ENCODE measurements around the gene CTDP1.
A peak's percentile ranks its signal among the peaks of the same experiment; 100 is the strongest.
"Not testable (repeated sequence)": the region's sequence is repeated elsewhere in the genome, so short reads cannot be mapped to it uniquely, and the experiment has no call there.

CTDP1 gene

DNA sequence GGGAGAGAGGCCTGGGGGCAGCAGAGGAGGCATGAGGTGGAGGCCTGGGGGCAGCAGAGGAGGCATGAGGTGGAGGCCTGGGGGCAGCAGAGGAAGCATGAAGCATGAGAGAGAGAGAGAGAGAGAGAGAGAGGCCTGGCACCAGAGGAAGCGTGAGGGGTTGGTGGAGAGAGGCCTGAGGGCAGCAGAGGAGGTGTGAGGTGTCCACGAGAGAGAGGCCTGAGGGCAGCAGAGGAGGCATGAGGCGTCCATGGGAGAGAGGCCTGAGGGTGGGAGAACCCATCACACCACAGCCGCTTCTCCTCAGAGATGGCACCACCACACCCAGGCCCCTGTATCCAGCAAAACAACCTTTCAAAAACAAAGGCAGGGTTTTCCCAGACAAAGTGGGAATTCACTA lies 62.5 kb downstream of the CTDP1 start:
- no peak for DNase-seq (ENCODE audit: low spot score)

DNA sequence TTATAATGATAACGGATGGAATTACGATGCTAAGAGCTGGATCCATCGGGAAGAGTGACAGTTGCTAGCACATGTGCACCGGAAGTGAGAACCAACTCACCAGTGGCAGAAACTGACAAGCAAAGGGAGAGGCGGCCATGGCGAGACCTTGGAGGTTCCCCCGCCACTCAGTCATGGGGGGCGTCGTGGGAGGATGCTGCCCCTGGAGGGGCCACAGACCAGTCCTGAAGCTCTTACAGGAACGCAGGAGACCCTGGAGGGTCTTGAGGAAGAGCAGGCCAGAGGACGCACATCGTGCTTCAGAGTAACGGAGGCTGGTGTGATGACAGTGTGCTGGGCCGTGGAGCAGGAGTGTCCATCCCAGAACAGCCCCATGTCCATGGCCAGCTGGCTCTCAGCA lies 65.0 kb downstream of the CTDP1 start:
- no peak for DNase-seq (ENCODE audit: low spot score)

DNA sequence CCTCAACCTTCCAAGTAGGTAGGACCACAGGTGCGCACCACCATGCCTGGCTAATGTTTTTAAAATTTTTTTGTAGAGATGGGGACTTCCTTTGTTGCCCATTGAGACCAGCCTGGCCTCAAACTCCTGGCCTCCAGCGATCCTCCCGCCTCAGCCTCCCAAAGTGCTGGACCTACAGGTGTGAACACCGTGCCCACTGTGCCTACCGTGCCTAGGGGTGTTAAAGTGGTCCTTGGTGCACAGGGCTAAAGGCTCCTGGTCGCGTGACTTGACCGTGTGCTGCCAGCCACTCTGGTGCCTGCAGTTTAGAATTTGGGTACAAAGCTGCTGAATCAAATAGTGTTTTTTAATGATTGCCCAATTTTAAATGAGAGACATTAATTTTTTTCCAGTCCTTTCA lies 67.1 kb downstream of the CTDP1 start:
- no peak for DNase-seq (ENCODE audit: low spot score)

DNA sequence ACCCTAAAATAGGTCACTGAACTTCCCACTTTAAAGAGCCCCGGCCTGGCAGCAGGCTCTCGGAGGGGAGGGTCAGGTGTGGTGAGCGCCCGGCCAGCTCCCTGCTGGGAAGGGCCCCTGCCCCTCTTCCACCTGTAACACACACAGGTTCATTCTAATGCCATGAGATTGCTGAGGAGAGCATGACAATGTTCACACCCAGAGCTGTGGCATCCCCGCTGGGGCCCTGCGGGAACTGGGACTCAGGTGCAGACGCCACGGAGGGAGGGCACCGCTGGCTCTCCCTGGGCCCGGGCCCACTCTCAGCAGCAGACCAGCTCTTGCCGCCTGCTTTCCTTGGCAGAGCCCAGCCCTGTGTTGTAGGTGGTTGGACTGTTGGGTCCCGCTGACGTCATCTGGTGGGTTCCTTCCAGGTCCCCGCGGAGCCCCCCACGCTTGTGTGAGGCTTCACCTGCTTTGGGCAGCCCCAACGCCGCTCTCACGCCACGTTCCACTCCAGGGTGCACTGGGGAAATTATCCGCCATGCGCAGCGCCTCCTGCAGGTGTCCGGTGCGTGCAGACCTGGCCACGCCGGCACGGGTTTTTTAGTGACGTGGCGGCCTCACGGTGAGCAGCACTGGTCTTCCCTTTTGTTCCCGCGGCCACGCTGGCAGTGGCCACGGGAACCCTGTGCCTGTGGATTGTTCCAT lies 67.7 kb downstream of the CTDP1 start:
- no peak for DNase-seq (ENCODE audit: low spot score)

DNA sequence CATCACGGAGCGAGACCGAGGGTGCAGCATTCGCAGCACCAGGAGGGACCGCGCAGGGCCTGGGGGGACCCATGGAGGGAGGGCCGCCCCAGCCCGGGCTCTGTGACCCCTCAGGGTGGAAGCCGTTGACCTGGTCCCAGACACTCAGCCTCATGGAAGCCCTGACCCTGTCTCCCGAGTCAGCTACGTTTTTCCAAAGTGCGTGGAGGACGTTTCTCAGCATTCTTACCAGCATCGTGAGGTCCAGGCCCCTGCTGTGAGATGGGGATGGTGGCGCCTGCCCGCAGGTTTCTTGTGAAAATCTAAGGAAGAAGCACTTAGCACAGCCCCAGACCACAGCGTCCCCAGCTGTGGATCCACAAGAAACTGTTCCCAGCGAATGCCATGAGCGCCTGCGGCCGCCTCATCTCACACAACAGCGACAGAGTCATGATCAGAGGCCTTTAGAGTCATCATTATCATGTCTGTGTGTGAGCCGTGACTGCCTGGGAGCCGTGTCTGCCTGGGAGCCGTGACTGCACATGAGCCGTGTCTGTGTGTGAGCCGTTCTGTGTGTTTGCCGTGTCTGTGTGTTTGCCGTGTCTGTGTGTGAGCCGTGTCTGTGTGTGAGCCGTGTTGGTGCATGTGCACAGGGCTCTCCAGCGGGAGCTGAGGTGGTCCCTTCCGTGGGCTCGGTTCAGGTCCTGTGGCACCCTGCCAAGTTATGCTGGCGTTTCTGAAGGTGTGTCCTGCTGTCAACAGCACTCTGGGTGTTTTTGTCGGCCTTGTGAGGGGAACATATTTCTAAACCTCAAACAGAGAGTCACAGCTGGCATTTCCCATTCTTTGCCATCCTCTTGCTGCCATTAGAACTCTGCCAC lies 68.9 kb downstream of the CTDP1 start:
- DNase-seq (ENCODE audit: low spot score) = no peak

DNA sequence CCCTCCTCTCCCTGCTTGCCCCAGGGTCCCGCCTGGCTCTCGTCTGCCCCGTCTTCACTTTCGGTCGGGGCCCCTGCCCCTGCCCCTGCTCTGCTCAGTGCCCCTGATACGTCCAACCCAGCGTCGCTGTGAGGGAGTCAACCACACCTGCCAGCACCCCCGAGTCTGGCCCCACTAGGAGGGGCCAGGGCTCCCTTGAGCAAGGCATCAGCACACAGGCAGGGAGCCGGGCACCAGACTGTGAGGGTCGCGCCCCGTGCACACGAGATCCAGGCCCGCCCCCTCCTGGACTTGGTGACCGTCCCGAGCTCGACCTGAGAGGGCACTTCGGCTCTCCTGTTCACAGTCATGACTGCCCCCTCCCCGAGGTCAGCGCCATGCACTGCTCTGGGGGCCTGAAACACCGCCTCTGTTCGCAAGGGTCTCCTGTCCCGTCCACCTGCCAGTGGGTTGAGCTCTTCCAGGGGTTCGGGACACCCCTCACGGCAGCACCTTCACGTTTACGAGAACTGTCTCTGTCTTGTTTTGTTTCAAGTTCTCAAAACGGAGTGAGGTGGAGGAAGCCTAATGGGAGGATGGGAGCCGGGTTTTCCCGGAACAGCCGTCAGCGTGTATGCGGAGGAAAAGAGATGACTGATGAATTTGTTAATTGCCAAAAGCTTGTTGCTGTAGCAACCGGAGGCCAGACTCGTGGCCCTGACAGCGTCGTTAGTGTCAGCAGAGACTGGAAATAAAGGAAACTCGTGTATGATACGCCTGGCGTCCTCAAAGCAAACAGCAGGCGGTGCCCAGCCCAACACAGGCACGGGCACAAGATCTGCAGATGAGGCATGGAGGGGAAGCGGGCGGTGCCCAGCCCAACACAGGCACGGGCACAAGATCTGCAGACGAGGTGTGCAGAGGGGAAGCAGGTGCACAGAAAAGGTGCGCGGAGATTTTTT lies 69.9 kb downstream of the CTDP1 start:
- no peak for DNase-seq (ENCODE audit: low spot score)

DNA sequence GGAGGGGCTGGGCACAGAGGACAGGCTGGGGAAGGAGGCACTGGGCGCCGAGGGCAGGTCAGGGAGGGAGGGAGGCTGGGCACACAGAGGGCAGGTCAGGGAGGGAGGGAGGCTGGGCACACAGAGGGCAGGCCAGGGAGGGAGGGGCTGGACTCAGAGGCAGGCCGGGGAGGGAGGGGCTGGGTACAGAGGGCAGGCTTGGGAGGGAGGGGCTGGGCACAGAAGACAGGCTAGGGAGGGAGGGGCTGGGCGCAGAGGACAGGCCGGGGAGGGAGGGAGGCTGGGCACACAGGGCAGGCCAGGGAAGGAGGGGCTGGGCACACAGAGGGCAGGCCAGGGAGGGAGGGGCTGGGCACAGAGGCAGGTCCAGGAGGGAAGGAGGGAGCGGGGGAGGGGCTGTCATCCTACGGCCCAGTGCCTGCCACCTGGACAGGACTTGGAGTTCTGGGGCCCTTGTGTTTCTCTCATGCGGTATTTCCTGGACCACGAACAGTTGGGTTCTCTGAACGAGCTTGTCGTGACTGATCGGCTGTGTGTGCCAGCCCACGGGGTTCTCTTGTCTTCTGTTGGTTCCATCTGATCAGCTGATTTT lies 71.5 kb downstream of the CTDP1 start:
- peak; percentile 32 for DNase-seq (ENCODE audit: low spot score)

DNA sequence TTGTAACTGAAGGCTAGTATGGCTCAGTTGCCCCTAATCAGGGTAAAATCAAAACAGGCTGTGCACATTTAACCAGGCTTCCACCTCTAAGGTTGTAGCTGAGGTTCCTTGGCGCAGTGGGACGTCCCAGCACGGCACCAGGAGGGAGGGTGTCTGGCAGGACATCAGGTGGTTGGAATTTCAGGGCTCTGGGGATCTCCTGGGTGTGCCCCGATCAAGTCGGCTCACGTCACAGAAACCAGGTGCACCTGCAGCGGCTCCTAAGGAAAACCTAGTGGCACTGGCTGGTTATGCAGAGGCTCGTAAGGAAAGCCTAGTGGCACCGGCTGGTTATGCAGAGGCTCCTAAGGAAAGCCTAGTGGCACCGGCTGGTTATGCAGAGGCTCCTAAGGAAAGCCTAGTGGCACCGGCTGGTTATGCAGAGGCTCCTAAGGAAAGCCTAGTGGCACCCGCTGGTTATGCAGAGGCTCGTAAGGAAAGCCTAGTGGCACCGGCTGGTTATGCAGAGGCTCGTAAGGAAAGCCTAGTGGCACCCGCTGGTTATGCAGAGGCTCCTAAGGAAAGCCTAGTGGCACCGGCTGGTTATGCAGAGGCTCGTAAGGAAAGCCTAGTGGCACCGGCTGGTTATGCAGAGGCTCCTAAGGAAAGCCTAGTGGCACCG lies 72.4 kb downstream of the CTDP1 start:
- DNase-seq (ENCODE audit: low spot score) = not testable (repeated sequence)

DNA sequence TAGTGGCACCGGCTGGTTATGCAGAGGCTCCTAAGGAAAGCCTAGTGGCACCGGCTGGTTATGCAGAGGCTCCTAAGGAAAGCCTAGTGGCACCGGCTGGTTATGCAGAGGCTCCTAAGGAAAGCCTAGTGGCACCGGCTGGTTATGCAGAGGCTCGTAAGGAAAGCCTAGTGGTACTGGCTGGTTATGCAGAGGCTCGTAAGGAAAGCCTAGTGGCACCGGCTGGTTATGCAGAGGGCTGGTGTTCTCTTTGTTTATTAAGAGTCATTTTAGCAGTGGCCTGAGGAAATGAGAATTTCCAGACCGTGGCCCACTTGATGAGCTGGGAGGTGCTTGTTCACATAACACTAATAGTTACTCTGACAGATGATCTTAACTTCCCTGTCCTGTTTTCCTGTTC lies 73.3 kb downstream of the CTDP1 start:
- DNase-seq (ENCODE audit: low spot score) = not testable (repeated sequence)

DNA sequence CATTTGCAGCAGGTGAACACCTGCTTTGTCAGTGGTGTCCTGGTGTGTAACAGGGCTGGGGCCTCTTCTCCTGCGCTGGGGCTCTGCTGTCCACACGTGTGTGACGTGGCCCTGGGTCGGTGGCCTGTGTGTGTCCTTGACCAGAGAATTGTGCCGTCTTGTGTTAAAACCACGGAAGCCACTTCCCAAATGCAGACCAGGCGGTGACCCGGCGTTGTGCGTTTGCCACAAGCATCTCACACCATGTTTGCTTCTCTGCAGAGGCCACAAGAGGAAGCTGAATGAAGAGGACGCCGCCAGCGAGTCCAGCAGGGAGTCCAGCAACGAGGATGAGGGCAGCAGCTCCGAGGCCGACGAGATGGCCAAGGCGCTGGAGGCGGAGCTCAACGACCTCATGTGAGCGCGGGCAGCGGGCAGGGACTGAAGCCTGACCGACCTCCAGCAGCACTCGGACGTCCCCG lies 73.8 kb downstream of the CTDP1 start:
- DNase-seq (ENCODE audit: low spot score) = no peak

DNA sequence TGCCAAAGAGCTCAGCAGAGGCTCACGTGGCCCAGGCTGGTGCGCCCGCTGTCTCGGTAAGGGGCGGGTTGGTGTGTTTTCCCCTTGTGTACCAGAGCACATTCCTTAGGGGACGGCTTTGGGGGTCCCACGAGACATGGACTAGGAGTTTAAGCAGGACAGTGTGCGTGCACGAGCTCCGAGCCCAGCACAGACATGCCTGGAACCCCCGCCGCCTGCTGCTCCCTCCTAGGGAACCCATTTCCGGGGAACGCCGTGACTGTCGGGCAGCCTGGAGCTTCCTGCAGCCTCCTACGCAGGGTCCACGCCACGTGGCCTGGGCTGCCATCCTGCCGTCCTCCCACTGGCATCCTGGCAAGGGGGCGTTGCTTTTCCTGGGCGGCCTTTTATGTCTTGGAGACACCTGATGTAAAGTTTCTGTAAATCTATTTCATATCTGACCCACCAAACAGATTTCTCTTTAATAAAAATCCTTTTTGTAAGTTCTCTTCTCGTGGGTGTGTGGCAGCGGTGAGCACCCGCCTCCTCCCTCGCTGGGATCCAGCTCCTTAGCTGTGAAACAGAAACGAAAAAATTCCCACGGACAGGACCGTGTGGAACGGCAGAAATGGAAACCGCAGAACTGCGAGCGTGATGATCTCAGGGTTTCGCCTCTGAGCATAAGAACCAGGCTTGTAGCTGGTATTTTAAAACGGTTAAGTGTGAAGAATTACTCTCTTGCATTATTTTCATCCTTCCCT lies 74.6 kb downstream of the CTDP1 start:
- DNase-seq (ENCODE audit: low spot score) = no peak

DNA sequence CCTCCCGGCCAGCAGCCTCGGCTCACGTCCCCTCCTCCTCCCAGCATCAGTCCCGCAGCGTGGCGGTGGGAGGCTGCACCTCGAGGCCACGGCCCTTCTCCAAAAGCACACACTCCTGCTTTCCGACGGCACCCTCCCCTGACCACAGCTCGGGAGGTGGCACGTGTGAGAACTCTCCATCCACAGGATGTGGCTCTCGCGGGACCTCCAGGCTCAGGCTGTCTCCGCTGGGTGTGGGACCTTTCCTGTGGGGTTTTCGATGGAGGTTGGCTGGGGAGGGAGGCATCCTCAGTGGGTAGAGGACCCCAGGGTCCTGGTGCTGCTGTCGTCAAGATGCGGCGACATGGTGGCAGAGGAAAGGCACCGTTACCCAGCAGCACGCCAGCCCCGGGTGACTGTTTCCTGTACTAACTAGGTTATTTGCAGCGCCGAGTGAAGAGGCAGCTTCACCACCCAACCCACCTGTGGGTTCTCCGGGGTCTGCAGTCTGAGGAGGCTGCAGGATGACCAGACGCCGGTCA lies 75.3 kb downstream of the CTDP1 start:
- DNase-seq (ENCODE audit: low spot score) = no peak

DNA sequence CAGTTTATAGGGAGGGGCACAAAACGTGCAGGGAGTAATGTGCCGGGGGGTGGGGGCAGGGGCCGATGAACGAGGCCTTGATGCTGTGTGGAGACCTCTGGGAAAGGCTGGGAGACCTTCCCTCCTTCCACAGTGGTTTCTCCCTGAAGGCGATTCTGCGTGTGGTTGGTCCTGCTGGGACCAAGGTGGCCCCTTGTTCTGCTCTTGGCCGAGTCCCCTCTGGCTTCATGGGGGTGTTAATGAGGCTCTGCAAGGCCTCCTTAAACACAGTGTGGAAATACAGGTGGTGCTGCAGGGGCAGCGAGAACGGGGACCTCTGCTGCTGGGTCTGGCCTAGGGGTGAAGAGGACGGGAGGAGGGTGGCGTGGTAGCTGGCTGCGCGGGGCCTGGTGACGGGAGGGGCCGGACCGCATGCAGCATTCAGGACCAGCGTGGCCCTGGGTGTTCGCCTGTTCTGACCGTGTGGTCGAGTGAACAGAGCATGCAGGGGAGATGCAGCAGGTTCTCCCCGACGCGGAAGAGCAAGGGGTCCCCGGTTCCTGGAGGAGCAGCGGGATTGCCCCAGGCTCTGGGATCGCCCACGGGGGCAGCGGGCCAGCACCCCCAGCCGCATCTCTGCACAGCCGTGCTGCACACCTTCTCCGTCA lies 76.0 kb downstream of the CTDP1 start:
- no peak for DNase-seq (ENCODE audit: low spot score)

DNA sequence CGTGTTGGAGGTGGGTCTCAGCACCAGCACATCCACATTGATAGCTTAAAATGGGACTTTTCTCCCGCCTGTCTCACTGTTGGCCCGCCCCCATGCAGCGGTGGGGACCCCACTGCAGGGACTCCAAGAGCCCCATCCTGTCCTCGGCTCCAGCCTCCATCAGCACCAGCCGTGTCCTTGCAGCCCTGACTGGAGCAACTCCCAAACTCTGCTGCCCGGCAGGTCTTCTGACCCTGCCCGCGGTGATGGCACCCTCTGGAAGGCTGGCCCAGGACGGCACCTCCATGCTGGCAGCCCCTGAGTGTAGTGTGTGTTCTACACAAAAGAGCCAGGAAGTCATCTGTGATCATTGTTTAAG lies 76.5 kb downstream of the CTDP1 start:
- DNase-seq (ENCODE audit: low spot score) = no peak

DNA sequence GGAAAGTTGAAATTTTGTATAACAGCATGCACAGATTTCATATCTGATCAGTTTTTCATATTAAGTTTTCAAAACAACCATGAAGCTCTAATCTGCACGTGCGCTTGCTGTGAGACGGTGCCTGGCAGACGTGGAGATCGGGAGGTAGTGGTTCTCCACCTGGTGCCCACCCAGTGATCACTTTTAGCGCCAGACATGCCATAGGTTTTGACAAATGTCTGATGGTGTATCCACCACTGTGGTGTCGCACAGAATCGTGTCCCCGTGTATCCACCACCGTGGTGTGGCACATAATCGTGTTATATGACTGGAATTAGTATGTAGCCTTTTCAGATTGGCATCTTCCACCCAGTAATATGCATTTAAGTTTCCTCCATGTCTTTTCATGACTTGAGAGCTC lies 77.2 kb downstream of the CTDP1 start:
- DNase-seq (ENCODE audit: low spot score) = no peak

DNA sequence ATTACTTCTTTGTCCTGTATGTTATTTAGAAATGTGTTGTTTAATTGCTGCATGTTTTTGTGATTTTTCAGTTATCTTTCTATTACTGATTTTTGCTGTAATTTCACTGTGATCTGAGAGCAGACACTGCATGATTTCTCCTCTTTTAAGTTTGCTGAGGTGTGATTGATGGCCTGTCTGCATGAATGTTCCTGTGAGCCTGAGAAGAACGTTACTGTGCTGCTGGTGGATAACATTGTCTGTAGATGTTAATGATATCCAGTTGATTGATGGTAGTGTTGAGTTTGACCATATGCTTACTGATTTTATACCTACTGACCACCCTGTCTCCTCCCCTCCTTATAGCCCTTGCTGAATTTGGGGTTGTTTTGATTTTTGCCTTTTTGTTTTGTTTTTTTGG lies 80.7 kb downstream of the CTDP1 start:
- no peak for DNase-seq (ENCODE audit: low spot score)

DNA sequence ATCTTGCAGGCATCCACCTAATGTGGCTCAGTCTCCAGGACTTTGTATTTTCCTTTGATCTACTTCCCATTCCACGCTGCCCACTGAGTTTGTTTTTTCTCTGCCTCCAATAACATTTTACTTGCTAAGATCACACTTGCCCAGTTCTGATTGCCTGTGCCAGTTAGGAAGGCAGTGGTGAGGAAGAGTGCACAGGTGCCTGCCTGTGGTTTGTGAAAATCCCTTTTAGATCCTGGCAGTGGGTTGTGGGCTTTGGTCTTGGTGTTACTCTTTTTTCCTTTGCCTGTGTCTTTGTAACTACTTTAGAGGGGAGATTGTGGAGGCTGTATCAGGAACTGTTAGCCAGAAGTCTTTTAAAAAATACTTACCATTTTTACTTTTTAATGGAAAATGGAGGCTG lies 81.3 kb downstream of the CTDP1 start:
- DNase-seq (ENCODE audit: low spot score) = no peak

DNA sequence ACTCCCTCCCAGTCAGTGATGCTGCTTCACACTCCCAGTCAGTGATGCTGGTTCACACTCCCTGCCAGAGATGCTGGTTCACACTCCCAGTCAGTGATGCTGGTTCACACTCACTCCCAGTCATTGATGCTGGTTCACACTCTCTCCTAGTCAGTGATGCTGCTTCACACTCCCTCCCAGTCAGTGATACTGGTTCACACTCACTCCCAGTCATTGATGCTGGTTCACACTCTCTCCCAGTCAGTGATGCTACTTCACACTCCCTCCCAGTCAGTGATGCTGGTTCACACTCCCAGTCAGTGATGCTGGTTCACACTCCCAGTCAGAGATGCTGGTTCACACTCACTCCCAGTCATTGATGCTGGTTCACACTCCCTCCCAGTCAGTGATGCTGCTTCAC lies 83.8 kb downstream of the CTDP1 start:
- DNase-seq (ENCODE audit: low spot score) = no peak

DNA sequence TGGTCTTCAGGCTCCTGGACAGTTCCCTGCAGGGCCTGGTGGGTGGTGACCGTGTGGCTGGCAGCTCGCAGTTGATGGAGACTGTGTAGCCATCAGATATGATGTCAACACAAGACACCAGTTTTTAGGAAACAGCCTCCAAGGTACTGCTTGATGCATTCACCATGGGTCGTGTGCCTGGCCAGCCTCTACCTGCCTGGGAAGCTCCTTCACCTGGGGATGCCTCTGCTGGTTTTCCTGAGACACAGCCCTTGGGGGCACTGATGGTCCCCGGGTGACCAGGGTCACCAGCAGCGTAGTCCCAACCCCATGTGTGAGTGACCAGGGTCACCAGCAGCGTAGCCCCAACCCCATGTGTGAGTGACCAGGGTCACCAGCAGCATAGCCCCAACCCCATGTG lies 84.5 kb downstream of the CTDP1 start:
- no peak for DNase-seq (ENCODE audit: low spot score)
